Gastroesophageal sphincter (tissue), 3 donors: Measurements from ENCODE around the gene TWF2.

Experiments
- CTCF ChIP-seq, 4 experiments: fragments of 200-600 bp in 2 of 4; fragments of 450-650 bp in 2 of 4; sonication (generic) in 1 of 4; IDR thresholded peaks; one replicate each; pipeline ENCODE4 v1.5.1; 2017 to 2019; ENCODE audit warnings: antibody characterized with exemption in 4 of 4, mild to moderate bottlenecking in 2 of 4, moderate library complexity in 2 of 4
- POLR2A ChIP-seq, 2 donors: fragments of 450-650 bp; IDR thresholded peaks; one replicate each; pipeline ENCODE4 v1.6.1; 2017; ENCODE audit warnings: antibody characterized with exemption in 2 of 2, mild to moderate bottlenecking in 2 of 2, moderate library complexity in 1 of 2

GRCh38 chr3:52213901-52214300 is 25.1 kb downstream of the TWF2 start:
- no peak for TF ChIP-seq CTCF (IDR thresholded peaks at IDR 0.05)
- TF ChIP-seq POLR2A (IDR thresholded peaks at IDR 0.05), result no peak
